C4-2B (cell line): ENCODE data around the gene RARRES2.

Experiments
- ZFX ChIP-seq: fragments of 450-650 bp; IDR thresholded peaks from 2 replicates; pipeline ENCODE4 v1.6.1; 2017
- TF ChIP-seq, protein P1 (sequence below): fragments of 450-650 bp; conservative IDR thresholded peaks from 2 replicates; pipeline ENCODE4 v1.5.1; 2017; ENCODE audit warnings: mild to moderate bottlenecking

DNA sequence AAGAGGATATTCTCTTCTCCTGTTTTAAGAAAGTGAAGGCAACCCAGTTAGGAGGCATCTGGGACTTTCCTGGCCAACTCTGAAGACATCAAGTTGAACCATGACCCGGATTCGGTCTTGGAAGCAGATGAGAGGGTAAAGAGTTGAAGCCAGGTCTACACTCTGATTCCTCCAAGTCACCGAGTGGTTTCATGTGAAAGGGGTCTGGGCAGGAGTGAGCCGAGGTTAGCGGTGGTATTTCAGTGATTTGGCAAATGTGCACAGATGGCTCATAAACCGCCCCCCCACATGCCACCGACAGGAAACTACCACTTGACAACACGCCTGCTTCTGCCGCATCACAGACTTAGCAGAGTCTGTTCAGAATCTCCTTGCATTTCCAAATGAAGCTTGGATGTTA lies 15.8 kb upstream of the RARRES2 start:
- TF ChIP-seq, protein P1, sequence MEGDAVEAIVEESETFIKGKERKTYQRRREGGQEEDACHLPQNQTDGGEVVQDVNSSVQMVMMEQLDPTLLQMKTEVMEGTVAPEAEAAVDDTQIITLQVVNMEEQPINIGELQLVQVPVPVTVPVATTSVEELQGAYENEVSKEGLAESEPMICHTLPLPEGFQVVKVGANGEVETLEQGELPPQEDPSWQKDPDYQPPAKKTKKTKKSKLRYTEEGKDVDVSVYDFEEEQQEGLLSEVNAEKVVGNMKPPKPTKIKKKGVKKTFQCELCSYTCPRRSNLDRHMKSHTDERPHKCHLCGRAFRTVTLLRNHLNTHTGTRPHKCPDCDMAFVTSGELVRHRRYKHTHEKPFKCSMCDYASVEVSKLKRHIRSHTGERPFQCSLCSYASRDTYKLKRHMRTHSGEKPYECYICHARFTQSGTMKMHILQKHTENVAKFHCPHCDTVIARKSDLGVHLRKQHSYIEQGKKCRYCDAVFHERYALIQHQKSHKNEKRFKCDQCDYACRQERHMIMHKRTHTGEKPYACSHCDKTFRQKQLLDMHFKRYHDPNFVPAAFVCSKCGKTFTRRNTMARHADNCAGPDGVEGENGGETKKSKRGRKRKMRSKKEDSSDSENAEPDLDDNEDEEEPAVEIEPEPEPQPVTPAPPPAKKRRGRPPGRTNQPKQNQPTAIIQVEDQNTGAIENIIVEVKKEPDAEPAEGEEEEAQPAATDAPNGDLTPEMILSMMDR, result no peak
- no peak for TF ChIP-seq ZFX
